ENCODE measurements around the gene HS3ST3B1.
A peak's percentile ranks its signal among the peaks of the same experiment; 100 is the strongest.

HS3ST3B1 gene

GRCh38 chr17:14300575-14301278, at the start of gene HS3ST3B1:
Gene HS3ST3B1, plus strand, starts transcription at chr17:14301081. Its CDS starts 438 bp downstream, at chr17:14301519.
- DNase-seq (ENCODE audit: low spot score) = peak; percentile 98

DNA sequence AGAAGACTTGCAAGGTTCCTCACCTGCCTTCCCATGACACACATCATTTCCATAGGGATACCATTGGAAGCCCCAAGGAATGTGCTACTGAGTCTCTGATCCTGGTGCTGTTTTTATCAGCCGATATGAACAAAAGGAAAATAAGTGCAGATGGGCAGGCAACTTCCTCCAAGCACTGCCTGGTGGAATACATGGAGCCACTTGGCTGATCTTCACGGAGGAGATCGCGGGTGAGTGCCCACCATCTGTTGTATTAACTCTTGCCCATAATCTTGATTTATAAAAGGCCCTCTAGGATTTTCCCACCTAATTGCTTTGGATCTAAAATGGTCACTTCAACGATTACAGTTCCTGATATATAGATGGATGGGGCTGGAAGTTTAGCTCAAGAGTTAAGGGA, 39.5 kb upstream of the HS3ST3B1 start:
- DNase-seq (ENCODE audit: low spot score) = no peak

DNA sequence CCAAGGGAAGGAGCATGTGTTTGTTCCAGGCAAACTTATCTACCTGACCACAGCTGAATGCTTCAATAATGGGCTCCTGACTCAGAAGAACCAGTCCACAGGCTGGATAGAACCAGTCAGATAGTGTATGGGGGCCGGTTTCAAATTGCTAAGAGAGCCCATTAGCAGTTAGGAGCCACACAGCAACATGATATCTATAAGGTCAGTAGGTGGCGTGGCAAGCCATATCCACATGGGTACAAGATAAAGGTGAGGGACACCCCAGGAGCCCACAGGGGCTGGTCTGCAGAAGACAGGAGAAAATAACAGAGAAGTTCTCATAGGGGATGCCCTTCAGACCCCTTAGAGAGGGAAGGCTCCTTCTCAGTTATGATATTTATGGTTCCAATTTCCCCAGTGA, 32.6 kb upstream of the HS3ST3B1 start:
- no peak for DNase-seq (ENCODE audit: low spot score)

- DNase-seq (ENCODE audit: low spot score) = no peak
Observed at GRCh38 chr17:14269473-14269872, 31.4 kb upstream of the HS3ST3B1 start.

GRCh38 chr17:14270508-14270907, 30.4 kb upstream of the HS3ST3B1 start:
- no peak for DNase-seq (ENCODE audit: low spot score)

DNA sequence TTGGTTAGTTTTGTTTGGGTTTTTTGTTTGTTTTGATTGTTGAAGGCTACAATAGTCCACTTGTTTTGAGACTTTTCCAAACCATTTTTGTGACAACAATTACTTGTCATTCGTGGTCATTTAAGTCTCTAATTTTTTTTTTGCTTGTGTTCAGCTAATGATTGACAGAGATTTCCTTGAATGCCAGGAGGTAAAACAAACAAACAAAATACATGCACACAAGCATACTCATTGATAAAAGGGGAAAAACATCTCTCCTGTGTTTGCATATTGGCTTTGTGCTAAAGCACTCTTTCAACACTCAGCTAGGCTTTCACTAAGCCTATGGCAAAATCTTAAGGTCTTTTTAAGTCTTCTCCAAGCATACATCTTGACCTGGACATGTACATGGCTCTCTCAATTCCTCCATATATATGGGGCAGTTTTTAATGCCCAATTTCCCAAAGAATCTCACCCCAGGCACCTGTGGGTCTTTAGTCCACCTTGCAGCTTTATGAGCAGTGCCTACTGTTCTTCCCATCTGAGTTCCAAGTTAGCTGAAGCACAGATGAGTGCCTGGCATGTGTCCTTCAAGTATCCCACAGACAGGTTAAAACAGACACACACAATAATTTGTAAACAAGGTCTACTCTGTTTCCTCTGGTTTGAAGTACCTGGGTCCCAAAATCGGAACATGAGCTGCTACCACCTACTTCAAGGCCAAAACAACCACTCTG, 24.2 kb upstream of the HS3ST3B1 start:
- no peak for DNase-seq (ENCODE audit: low spot score)

DNA sequence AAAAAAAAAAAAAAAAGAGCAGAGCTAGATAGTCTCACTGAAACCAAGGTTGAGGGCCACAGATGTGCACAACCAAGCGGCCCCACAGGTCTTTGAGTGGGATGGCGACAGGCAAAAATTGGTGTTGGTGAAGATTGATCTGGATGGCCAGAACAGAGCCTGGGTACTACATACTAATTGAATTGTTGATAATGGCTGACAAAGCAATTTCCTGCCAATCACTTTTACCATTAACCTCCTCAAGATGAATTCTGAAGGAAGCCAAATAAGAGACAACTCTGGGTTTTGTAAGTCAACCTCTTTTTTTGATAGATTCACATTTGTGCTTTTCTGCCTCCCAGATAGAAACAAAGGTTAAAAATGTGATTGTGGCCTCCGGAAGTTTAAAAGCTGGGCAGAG, 19.4 kb upstream of the HS3ST3B1 start:
- DNase-seq (ENCODE audit: low spot score) = no peak

- DNase-seq (ENCODE audit: low spot score) = no peak
Observed at GRCh38 chr17:14282726-14283125, 18.2 kb upstream of the HS3ST3B1 start.

DNA sequence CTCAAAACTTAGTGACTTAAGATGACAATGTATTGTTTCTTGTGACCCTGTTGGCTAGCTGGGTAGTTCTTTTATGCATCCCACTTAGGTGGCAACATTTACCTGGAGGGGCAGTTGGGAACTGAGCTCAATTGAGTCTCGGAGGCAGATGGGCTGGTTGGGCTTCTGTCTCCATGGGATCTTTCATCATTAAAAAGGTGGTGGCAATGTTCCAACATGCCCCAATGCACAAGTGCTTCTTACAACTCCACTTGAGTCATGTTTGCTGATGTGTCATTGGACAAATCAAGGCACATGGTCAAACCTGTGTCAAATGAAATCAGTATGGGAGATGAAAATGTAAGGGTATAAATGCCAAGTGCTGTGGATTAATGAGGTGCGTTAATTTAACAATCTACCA, 11.7 kb upstream of the HS3ST3B1 start:
- DNase-seq (ENCODE audit: low spot score) = no peak

- no peak for DNase-seq (ENCODE audit: low spot score)
Observed at GRCh38 chr17:14294876-14295275, 6.0 kb upstream of the HS3ST3B1 start.

- DNase-seq (ENCODE audit: low spot score) = no peak
Observed at GRCh38 chr17:14295676-14296075, 5.2 kb upstream of the HS3ST3B1 start.

DNA sequence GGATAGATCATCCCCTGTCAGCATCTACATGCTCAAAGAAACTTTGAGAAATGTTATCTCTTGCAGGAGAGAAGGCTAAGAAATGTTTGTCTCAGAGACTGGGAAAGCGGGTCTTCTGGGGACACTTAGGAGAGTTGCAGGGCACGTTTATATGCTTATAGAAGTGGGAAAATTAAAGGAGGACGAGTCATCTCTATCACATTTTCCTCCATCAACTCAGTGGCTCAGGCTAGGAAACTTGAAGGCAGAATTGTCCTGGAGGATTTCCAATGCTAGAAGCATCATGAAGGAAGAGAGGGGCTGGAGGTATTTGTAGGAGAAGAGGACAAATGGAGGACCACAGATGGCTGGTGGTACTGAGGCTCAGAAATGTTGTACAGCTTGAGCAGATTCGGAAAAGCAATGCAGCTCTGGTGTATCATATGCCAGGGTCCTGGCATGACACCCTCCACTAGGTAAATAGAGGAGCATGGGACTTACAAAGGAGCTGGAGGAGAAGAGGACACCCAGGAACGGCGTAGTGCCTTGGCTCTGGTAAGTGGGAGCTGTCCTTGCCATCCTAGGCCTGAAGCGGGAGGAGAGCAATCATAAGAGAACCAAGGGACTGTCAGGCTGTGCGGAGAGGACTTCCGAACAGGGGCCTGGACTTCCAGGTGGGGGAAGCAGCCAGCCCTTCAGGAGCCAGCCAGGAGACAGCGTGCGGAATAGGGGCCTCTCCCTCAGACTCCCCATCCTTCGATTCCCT, 4.5 kb upstream of the HS3ST3B1 start:
- no peak for DNase-seq (ENCODE audit: low spot score)

DNA sequence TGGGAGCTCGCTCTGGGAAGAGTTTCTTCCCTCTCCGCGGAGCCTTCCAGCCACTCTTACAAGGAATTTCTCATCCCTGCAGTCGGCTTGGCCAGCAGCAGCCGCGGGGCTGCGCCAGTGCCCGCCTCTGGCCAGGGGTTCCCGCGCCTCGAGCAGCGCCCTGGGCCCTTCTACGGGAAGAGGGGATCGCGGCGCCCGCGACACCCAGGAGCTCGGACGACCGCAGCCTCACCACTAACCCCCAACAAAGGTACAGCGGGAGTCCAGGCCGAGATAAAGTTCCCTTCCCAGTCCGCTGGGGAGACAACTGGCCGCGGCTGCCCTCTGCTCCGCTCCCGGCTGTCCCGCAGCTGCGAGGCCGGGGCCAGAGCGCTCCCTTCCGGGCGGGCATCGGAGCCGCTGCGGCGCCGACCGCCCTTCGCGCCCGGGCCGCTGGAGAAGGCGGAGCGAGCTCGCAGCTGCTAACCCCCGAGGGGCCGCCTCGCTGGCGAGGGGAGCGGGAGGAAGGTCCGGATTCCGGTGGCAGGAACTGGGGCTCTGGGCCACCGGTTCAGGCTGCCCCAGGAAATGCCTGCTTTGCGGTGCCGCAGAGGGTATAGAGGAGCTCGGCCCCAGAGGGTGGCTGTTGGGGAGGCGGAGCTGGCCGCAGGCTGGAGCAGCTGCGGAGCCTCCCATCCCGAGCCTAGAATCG, 3.6 kb upstream of the HS3ST3B1 start:
- peak; percentile 51 for DNase-seq (ENCODE audit: low spot score)

DNA sequence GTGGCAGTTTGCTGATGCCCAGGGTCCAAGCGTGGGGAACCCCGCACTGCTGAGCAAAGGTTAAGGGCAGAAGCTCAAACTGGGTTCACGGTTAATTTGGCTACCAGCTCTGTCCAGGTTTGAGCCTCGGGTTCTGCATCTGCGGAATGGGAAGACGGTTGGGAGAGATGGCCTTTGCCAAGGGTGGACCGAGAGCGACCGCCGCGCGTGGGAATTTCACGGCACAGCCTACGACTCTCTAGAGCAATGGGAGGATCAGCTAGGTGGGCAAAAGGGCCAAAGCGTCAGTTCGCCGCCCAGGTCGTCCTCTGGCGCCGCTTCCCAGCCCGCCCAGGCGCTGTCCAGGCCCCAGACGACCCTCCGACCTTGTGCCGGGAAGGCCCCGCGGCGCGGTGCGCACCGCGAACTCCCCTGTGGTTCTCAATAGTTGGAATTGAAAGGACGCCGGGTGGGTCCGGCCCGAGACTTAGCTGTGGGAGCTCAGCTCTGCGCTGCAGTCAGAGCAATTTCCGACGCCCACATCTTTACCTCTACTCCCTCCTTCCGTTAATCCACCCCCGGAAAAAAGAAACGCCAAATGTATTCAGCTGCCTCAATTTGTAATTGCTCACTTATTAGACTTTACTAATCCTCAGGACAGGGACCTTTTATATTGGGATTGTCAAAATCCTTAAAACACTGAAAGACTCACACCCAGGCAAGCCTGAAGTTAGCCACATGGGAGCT, 2.5 kb upstream of the HS3ST3B1 start:
- DNase-seq (ENCODE audit: low spot score) = no peak

- no peak for DNase-seq (ENCODE audit: low spot score)
Observed at GRCh38 chr17:14298947-14299279, 2.0 kb upstream of the HS3ST3B1 start.

GRCh38 chr17:14299280-14300141, 1.4 kb upstream of the HS3ST3B1 start:
- peak; percentile 75 for DNase-seq (ENCODE audit: low spot score)

DNA sequence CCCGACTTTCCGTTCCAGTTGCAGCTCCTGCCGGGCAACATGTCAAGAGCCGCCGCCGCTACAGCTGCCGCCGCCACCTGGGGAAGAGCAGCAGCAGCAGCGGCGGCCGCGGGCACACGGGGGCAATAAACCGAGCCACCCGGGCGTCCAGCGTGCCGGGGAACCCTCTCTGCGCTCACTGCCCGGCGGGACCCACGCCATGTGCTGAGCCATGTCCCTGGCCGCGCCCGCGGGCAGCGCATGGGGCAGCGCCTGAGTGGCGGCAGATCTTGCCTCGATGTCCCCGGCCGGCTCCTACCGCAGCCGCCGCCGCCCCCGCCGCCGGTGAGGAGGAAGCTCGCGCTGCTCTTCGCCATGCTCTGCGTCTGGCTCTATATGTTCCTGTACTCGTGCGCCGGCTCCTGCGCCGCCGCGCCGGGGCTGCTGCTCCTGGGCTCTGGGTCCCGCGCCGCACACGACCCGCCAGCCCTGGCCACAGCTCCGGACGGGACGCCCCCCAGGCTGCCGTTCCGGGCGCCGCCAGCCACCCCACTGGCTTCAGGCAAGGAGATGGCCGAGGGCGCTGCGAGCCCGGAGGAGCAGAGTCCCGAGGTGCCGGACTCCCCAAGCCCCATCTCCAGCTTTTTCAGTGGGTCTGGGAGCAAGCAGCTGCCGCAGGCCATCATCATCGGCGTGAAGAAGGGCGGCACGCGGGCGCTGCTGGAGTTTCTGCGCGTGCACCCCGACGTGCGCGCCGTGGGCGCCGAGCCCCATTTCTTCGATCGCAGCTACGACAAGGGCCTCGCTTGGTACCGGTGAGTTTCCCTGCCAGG, 604 bp downstream of the HS3ST3B1 start:
- no peak for DNase-seq (ENCODE audit: low spot score)

DNA sequence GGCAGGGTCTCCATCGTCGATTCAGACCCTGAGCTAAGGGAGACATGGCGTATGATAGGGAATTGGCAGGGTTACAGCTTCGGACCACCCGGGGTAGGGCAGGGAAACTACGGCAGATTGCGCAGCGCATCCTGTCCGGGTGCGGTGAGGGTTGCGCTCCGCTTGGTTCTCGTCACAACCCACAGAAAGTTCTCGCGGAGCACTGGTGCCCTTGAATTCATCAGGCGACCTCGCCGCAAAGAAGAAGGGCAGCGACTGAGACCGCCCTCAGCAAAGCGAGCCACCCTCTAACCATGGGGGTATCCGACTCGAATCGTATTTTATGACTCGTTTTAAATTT, 1.2 kb downstream of the HS3ST3B1 start:
- peak; percentile 36 for DNase-seq (ENCODE audit: low spot score)

DNA sequence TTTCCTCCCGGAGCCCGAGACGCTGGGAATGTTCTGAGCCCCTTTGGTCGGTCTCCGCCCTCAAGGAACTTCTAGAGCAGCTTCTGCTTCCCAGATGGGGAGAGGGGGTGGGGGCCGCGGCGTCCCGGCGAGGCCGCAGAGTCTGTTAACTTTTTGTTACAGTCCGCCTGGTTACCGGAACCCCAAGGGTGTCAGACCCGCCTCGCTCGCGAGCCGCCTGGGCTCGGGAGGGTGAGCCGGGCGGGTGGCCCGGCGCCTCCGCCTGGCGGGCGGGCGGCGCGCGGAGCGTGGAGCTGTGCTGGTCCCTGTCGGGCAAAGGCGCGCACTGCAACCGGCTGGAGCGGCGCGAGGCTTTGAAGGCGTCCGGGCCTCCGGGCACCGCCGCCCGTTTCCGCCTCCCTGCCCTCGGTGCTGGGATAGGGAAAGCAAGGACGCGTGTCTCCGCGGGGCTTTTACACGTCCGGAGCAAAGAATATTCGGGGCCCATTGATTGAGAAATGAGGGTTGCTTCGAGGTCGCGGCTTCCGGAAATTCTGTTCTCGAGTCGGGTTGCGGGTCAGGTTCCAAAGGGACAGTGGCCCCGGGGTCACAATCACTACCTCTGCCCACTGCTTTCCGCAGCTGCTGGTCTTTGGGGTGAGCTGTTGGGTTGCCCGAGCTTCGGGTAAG, 1.7 kb downstream of the HS3ST3B1 start:
- peak; percentile 73 for DNase-seq (ENCODE audit: low spot score)

Measured in kidney capillary endothelial cell (primary cell).